Ovary (tissue), 3 donors: ENCODE measurements around the gene MGAT5.

ENCODE experiments used
- POLR2A ChIP-seq: fragments of 450-650 bp; IDR thresholded peaks from one replicate; pipeline ENCODE4 v1.6.1; 2017; ENCODE audit warnings: antibody characterized with exemption, mild to moderate bottlenecking, moderate library complexity
- TF ChIP-seq, protein P1 (sequence below), 3 donors: fragments of 450-650 bp in 2 of 3; fragments of 200-600 bp in 1 of 3; IDR thresholded peaks; one replicate each; pipeline versions ENCODE4 v1.5.1 to v1.8.0; 2016 to 2022; ENCODE audit warnings: antibody characterized with exemption in 3 of 3, mild to moderate bottlenecking in 1 of 3
- donor health status: DM: no; HTN: no; CAD: no.

DNA sequence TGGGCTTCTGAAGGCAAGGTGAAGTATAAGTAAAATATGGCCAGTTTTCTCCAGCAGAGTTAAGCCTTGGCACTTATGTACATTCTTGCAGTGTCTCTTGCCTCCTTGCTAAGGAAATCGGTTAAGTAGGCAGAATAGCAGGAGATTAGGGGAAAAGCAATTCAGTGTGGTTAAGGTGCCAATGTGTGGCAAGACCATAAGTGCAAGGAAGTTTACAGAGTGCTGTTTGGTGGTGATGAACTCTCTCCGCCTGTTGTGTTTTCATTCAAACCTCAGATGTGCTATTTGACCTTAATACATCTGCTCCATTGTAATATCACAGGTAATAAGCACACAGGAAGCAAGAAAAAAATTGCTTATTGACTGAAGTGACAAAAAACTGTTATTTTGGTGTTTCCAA lies 156.1 kb downstream of the MGAT5 start:
- TF ChIP-seq, protein P1, sequence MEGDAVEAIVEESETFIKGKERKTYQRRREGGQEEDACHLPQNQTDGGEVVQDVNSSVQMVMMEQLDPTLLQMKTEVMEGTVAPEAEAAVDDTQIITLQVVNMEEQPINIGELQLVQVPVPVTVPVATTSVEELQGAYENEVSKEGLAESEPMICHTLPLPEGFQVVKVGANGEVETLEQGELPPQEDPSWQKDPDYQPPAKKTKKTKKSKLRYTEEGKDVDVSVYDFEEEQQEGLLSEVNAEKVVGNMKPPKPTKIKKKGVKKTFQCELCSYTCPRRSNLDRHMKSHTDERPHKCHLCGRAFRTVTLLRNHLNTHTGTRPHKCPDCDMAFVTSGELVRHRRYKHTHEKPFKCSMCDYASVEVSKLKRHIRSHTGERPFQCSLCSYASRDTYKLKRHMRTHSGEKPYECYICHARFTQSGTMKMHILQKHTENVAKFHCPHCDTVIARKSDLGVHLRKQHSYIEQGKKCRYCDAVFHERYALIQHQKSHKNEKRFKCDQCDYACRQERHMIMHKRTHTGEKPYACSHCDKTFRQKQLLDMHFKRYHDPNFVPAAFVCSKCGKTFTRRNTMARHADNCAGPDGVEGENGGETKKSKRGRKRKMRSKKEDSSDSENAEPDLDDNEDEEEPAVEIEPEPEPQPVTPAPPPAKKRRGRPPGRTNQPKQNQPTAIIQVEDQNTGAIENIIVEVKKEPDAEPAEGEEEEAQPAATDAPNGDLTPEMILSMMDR (IDR thresholded peaks at IDR 0.05) = no peak
- TF ChIP-seq POLR2A = no peak
